Astrocyte of the hippocampus (primary cell): Measurements from ENCODE around the gene SLC9A8.
"Not testable (repeated sequence)": the region's sequence is repeated elsewhere in the genome, so short reads cannot be mapped to it uniquely, and the experiment has no call there.

Experiments
- DNase-seq: peaks from one replicate; pipeline ENCODE4 v3.0.0; 2011; ENCODE audit warnings: low read depth, low spot score

SLC9A8 gene

DNA sequence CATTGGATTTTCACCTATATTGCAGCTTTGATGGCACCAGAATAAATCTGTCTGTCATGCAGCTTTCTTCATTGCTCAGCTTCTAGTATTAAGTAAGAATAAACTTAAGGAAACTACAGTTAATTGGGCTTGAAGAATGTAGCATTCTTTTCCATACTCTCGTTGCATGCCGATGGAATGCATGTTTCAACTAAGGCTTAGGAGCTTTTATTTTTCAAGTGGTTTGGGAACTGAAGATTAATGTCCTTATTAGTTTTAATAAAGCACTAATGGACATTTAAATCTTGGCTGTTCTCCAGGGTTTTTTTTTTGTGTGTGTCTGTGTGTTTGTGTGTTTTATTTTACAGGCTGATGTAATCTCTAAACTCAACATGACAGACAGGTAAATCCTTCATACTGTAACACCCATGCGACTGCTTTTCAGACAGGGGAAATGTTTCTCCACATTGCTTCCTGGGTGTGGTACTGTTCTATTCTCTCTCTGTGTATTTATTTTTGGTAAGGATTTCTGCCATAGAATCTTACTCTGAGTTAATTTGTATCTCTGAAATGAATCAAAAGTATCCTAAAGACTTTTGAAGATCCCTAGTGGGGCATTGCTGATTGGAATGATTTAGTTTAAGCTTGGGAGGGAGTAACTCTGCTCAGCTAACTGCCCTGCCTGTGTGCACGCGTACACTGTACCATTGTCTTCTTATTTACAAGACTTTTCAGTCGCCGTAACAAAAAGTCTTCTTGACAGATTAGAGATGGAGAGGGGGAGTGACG is 38.0 kb downstream of the SLC9A8 start:
- DNase-seq = peak; percentile 52

DNA sequence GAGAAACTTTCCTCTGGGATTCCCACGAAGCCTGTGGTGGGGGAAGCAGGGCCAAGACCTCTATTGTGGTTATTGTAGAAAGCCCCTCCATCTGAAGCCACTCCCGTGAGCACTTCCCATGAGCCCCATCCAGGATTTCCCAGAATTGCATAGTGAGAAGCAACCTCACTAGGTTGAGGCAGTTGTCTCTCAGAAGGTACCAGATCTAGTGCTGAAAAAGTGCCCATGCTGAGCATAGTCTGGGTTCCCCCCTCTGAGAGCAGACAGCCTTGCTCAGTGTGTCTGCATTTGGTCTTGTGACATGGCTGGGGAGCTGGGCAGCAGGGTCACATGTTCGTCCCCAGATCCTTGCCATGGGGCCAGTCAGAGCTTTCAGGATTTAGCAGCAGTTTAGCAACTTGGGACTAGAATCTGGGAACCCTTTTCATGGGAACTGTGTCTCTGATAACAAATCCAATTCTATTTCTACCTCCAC is 38.6 kb downstream of the SLC9A8 start:
- DNase-seq = no peak

DNA sequence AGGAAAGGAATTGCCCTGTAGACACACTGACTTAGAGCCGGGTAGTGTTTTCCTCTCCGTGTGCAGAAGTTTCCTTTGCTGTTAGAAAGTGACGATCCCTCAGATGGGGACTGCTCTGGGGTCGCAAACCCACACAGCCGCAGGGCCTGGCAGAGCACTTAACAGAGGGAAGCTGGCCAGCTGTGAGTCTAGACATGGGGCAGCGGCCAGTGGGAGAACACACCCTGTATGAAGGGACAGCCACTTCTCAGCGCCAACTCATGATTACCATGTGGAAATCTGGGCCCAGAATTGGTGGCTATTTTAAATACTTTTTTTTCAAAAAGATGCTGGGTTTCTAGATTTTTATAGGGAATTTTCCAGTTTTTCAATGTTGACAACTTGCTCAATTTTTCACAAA is 39.4 kb downstream of the SLC9A8 start:
- no peak for DNase-seq

DNA sequence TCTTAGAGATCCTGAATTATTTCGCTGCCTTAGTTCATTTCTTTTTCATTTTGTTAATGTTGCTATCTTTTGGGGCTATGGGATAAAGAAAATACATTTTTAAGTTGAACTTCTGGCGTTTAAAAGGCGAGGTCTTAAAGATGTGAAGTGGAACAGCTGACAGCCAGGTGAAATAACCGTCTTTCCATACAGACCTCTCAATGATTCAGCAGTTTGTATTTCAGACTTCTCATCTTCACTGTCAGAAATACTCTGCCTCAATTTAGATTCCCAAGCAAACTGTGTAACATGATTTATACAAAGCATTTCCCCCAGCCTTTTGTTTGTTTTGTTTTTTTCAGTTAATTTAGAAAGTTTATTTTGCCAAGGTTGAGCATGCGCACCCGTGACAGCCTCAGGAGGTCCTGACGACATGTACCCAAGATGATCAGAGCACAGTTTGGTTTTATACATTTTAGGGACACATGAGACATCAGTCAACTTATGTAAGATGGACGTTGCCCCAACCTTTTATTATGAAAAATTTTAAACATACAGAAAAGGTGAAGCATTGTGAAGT is 40.0 kb downstream of the SLC9A8 start:
- DNase-seq = no peak

DNA sequence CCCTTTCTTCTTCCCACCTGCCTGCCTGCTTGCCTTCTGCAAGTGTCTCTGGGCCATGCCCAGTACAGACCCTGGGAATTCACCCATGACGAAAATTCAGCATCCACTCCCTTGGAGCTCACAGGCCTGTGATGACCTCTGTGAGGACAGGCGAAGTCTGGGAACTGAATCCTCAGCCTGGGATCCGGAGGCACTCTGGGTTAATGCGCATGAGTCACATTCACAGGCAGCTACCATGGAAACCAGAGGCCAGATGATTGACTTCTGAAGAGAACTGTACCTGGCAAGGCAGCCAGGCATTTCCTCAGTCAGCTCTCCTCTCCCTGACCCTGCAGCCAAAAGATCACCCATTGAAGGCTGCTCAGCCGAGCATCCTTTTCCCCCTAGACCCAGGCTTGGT is 41.0 kb downstream of the SLC9A8 start:
- peak; percentile 85 for DNase-seq

DNA sequence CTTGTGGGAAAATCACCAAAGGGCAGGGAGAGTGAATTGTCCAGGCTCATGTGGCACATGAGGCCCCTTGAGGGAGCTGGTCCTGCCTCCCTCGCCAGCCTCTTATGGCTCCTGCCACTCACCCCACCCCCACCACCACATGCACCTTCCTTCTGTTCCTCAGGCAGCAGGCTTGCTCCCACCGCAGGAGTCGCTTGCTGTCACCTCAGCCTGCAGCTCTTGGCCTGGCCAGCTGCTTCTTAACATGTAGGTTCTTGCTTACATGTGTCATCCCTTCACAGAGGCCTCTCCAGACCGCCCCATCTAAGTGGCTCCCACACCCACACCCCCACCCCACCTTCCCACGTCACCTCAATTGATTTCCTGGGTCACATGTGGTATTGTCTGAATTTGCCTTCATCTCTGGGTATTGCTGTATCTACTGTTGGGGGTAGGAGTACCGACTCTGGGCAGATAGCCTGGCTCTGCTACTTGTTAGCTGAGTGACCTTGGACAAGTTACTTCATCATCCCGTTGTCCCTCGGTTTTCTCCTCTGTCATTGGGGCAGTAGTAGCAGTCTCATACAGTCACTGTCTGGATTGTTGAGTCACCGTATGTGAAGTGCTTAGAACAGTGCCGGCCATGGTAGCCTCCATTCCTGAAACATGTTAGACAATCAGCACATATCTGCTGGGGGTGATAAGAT is 41.7 kb downstream of the SLC9A8 start:
- DNase-seq = no peak

DNA sequence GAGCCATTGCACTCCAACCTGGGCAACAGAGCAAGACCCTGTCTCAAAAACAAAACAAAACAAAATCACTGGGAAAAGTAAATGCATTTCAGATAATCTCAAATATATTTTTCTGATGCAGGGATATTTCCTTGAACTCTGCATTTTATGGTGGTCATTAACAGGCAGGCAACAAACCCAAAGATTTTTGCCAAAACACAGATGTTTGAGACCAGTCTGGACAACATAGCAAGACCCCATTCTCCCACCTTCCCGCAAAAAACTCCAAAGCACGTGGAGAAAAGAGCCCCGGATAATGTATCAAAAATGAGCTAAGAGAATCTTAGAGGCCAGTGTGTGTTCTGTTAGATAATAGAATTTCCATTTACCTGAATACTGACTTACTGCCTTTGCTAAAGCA is 44.3 kb downstream of the SLC9A8 start:
- no peak for DNase-seq

DNA sequence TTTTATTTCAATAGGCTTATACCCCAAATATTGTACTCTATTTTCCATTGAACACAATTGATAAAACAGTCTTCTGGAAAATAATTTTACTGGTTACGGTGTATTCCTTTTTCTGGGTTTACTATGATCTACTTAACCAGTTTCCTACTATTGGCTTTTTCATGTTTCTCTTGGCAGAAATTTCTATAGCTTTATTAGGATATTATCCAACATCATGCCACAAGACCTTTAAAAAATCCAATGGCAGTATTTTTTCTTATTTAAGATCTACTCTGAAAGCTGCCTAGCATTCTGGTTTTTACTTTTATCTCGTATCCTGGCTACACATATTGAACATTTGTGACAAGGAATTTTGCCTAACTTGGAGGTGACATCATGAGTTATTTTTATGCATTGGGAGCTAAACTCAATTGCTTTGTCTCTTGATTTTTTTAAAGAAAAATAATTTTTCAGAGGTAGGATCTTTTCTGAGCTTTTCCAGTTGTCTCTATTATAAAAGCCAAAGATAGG is 45.5 kb downstream of the SLC9A8 start:
- no peak for DNase-seq

DNA sequence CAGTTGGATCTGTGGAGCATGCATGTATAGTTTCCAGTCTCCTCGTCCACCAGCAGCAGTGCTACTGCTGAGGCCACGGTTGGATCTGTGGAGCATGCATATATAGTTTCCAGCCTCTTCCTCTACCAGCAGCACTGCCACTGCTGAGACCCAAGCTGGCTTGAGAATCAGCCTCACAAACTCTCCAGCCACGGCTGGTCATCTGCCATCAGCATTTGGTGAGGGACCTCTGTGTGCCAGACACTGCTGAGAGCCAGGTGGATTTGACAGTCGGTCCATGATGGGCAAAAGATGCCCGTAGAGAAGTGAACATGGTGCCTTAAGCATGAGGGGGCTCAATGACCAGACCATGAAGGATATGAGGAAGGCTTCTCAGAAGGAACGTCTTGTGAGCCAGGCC is 46.4 kb downstream of the SLC9A8 start:
- DNase-seq = no peak

DNA sequence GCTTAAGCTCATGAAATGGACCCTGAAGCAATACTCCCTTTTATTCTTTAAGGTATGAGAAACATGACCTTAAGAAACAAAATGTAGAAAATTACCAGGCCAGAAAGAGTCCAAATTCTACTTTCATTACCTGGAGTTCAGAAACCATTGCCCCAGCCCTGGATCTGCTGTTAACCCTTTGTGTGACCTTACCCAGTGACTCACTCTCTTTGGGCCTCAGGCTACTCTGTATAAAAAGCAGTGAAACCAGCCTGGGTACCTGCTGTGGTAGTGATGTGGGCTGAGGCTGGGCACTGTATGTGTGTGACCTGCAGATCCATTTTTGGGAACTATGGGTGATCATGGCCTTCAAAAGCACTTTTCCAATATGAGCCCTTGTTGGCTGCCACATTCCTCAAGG is 47.2 kb downstream of the SLC9A8 start:
- DNase-seq = no peak

DNA sequence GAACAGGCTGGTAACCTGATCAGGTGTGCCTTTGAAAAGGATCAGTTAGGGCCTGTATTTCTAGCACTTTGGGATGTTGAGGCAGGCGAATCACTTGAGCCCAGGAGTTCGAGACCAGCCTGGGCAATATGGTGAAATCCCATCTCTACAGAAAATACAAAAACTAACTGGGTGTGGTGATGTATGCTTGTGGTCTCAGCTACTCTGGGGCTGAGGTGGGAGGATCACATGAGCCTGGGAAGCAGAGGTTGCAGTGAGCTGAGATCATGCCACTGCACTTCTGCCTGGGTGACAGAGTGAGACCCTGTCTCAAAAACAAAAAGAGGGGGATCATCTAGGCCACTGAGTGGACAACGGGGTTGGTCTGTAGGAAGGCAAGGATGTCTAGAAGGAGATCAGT is 48.6 kb downstream of the SLC9A8 start:
- DNase-seq = not testable (repeated sequence)

DNA sequence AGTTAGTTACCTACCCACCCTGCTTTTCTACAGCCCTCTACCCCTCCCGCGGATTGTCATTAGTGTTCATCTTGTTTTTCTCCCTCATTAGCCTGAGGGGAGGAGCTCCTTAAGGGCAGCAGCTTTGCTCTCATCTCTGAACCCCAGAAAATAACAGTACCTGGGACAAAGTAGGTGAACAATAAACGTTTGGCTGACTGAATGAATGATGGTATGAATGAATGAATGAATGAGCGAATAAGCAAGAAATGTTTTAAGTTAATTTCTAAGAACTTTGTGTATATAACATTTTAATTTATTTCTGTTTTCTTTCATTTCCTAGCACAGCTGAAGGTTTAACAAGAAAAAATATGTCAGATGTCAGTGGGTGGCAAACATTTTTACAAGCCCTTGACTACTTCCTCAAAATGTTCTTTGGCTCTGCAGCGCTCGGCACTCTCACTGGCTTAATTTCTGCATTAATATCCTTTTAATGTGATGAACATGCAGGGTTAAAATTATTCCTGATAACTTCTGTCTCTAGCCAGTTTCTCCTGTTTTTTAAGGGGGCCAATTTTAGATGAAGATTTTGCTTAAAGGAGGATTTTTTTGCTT is 50.1 kb downstream of the SLC9A8 start:
- no peak for DNase-seq

DNA sequence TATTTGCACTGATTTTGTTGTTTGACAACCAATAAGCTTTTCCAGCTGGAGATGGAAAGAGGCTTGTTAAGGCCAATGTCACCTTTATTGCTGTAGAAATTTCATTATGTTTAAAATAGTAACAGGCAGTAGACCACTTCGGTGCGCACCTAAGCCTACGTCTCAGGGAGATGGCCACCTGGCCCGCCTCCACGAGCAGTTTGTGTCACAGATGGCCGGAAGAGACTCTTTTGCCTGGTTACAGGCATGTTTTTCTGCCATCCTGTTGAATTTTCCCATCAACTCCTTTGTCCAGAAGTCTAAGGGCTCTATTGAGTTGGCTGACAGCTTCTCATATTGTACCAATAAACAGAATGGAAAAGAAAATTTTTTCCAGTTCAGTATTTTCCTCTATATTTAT is 51.0 kb downstream of the SLC9A8 start:
- DNase-seq = no peak

DNA sequence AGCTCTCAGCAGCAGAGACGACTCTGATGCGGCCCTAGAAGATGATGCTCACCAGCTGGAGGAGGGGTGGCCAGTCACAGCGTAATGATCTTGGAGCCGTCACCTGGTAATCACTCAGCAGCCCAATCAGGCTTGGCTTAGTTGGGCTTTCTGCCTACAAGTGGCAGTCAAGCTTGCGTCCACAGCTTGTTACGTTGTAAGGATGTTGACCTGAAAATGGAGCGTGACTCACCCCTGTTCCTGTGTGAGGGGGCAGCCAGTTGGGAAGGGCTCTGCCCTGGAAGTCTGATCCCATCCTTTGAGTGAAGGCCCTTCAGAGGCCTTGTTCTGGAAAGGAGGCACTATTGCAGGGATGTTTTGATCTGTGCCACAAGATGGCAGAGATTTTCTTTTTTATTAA is 52.9 kb downstream of the SLC9A8 start:
- no peak for DNase-seq

DNA sequence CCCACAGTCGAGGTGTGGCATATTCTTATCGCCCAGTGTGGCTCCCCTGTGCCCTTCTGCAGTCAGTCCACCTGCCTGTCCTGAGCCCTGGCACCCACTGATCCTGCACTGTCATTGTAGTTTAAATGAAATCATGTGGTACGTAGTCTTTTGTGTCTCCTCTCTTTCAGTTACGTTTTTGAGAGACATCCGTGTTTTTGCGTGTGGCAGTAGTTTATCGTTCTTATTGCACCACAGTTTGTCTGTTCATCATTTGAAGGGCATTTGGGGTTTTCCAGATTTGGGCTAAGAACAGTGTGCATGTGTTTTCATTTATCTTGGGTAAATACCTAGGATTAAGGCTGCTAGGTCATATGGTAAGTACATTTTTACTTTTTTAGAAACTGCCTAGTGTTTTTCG is 53.4 kb downstream of the SLC9A8 start:
- DNase-seq = no peak

DNA sequence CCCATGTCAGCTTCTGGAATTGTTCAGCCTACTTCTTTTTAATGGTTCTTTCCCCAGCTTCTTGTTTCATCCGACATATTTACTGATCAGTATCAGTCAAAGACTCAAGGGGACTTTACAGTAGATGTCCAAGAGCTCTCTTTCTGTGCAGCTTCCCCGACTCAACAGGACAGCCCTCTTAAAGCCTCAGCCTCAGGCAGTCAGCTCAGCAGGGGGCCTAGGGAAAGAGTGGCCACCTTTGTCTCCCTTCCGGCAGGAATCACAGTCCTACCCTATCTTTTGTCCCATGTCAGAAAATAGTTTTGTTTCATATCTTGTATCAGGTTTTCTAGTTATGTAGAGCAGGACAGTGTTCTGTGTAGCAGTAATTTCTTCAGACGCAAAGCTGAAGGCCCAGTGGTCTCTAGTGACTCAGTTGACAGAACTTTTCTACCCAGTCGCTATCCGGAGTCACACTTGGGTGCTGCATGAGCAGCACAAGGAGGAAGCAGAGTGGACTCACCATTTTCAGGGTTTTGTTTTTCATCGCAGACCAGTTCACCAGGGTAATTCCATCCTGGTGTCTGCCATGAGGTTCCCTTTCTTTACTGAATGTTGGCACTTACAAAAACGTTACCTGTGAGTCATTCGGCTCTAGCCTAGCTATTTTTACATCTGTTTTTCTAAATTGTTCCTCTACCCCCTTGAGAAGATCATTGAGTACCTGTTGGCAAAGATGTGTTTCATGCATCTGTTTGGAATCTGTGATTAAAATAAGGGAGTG is 55.0 kb downstream of the SLC9A8 start:
- no peak for DNase-seq

DNA sequence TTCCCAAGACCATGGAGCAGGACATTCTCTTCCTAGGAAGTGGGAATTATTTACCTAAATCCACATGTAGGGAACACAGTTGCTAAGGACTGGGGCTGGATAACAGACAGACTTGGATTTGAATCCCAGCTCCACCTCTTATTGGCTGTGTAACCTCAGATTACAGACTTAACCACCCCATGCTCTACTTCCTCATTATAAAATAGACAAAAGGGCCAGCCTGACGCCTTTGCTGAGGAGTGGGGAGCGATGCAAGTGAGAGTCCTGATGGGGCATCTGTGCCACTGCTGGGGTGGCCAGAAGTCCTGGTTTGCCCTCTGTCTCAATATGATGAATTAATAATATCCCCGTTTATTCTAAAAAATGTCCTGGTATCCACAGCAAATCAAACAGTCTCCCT is 55.9 kb downstream of the SLC9A8 start:
- DNase-seq = no peak

DNA sequence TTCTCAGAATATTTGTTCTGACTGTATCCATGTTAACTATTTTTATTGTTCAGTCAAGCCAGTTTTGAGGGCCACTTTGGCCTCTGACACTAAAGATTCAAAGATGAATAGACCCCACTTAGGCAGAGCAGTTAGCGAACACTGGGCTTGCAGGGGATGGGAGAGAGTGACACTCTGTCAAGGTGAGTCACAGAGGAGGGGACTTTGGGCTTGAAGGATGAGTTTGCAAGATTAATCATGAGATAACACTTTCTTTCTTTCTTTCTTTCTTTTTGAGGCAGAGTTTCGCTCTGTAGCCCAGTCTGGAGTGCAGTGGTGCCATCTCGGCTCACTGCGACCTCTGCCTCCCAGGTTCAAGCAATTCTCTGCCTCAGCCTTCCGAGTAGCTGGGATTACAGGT is 56.3 kb downstream of the SLC9A8 start:
- DNase-seq = no peak

DNA sequence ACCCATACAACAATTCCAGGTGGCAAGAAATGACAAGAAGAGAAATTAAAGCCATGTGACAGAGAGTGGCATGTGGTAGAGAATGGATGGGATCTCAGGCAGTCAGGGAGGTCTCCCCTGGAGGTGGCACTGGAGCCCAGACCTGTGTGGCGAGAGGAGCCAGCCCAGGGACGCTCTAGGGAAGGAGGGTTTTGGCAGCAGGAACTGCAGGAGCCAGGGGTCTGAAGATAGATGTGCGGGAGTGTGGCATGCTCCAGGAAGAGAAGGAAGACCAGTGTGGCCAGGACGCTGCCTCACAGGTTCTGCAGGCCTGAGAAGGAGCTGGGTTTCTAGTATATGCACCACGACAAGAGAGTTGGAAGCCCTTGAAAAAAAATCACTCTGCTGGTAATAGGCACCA is 57.6 kb downstream of the SLC9A8 start:
- DNase-seq = no peak

DNA sequence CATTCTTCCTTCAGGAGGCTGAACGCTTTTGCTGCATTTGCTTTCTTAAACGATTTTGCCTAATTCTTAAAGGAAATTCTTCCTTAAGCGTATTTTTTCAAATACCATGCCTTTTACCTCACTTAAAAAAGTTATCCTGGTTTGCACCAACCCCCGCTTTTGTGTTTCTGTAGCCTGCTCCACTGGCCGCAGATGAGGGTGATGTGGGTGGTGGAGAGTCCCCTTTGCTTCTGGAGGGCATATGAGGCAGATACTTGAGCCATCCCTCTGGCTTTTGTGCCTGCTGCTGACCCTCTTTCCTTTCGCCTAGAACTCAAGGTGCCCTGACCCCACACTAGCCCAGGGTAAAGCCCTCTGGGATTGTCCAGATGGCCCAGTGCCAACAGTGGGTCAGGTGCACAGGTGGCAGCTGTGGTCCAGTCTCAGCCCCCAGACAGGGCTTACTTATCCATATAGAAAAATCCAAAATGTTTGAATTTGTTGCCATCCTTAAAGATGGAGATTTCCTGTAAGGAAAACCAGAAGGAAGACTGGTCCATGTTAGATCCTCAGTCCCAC is 58.8 kb downstream of the SLC9A8 start:
- no peak for DNase-seq

DNA sequence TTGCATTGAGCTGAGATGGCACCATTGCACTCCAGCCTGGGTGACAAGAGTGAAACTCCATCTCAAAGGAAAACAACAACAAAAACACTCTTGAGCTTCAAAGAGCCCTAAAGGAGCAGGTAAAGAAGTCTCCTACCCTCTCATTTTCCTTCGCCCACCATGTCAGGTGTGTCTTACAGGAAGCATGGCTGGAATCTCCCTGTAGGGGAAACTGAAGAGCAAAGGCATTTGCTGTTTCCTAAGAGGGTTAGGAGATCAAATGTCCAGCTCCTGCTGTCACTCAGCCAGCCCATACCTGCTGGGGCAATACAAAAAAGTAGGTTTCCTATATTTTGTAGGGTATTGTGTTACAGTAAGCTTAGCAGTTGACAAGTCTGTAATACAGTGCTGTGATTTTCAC is 59.4 kb downstream of the SLC9A8 start:
- no peak for DNase-seq
